Activated CD8-positive, alpha-beta T cell treated with anti-CD3 and anti-CD28 coated beads for 36 hours (primary cell): ENCODE data around the gene DPM3. TPM values are rescaled to one million over a fixed set of nuclear protein-coding genes. Genes with fewer than 3 reads are reported as not detected.
"Not testable (repeated sequence)": the region's sequence is repeated elsewhere in the genome, so short reads cannot be mapped to it uniquely, and the experiment has no call there.

Experiments
- ATAC-seq: fragments of 200-7000 bp; cut with Tn5 transposase; one replicate; pipeline ENCODE4 v1.10.0; 2021; ENCODE audit warnings: mild to moderate bottlenecking, moderate library complexity
- CTCF ChIA-PET: fragments of 350-600 bp; sonication (Branson Sonifier 250); formaldehyde crosslinking; loops from one replicate; lab custom pipeline; 2021; ENCODE audit warnings: antibody characterized with exemption; lab: Charles Lee
- POLR2A ChIA-PET: fragments of 350-600 bp; sonication (Branson Sonifier 250); formaldehyde crosslinking; loops from one replicate; lab custom pipeline; 2021; ENCODE audit warnings: antibody characterized with exemption; lab: Charles Lee
- DNase-seq: peaks from one replicate; pipeline ENCODE4 v3.0.0-alpha.2; 2020
- H3K27ac Mint-ChIP-seq: one replicate; pipeline ENCODE4 v1.8.0; 2021; ENCODE audit warnings: mild to moderate bottlenecking, mixed read lengths
- H3K27me3 Mint-ChIP-seq: one replicate; pipeline ENCODE4 v1.8.0; 2021; ENCODE audit warnings: mixed read lengths
- H3K36me3 Mint-ChIP-seq: one replicate; pipeline ENCODE4 v1.8.0; 2021; ENCODE audit warnings: low read depth, mixed read lengths
- H3K4me1 Mint-ChIP-seq: one replicate; pipeline ENCODE4 v1.8.0; 2021; ENCODE audit warnings: low read depth, mixed read lengths
- H3K4me3 Mint-ChIP-seq: one replicate; pipeline ENCODE4 v1.8.0; 2021; ENCODE audit warnings: mild to moderate bottlenecking, moderate library complexity, mixed read lengths
- H3K9me3 Mint-ChIP-seq: one replicate; pipeline ENCODE4 v1.8.0; 2021; ENCODE audit warnings: mixed read lengths
- CTCF ChIP-seq: fragments of 200-600 bp; IDR thresholded peaks from one replicate; pipeline ENCODE4 v1.8.0; 2022; ENCODE audit warnings: antibody characterized with exemption, mild to moderate bottlenecking
- intact Hi-C: fragments of 100-400 bp; cut with micrococcal nuclease; formaldehyde crosslinking; loops from one replicate; pipeline ENCODE4 v1.10.0; 2022
- total RNA-seq, 2 experiments: library from RNA; stranded (reverse); gene quantifications; one replicate each; pipeline ENCODE4 v1.2.3, GENCODE V29; 2021

DPM3 gene
- total RNA-seq, 2 experiments from 2014 or later: 37.1 to 38.1 TPM

GRCh38 chr1:155170101-155170785 is 29.9 kb upstream of the DPM3 start:
- Mint-ChIP-seq H3K36me3 (peaks cover 23% of the 10 kb centered on the region), H3K27ac (no peak overlapping the region), H3K4me3 (no peak overlapping the region), H3K27me3 (no peaks in the 10 kb centered on the region), H3K9me3 (no peaks in the 10 kb centered on the region), H3K4me1 (peaks cover 43% of the 10 kb centered on the region)
- ATAC-seq: no peak
- CTCF ChIA-PET: interaction anchor here (0.6 to 13.3 kb wide), 6 partner anchors 24 to 85 kb away, joined by 3 to 312 read pairs (median 58); no protein-coding TSS in a partner anchor
- intact Hi-C loops: no loop called here
- no peak for DNase-seq
- no peak for TF ChIP-seq CTCF
- POLR2A ChIA-PET: interaction anchor here (0.7 to 0.9 kb wide), 2 partner anchors 36 to 84 kb away, joined by 3 to 4 read pairs; no protein-coding TSS in a partner anchor

- no peak overlapping the region for H3K27ac Mint-ChIP-seq
- no peak overlapping the region for H3K4me3 Mint-ChIP-seq
- peaks cover 37% of the 10 kb centered on the region for H3K4me1 Mint-ChIP-seq
- H3K36me3 Mint-ChIP-seq: peaks cover 23% of the 10 kb centered on the region
- ATAC-seq (no peak), DNase-seq (no peak)
- TF ChIP-seq CTCF: no peak
- intact Hi-C loops: loop anchor here (5.0 kb wide), 1 partner anchor 62 kb away; no protein-coding TSS in a partner anchor
- CTCF ChIA-PET: interaction anchor here (0.8 to 13.3 kb wide), 10 partner anchors 24 to 88 kb away, joined by 3 to 312 read pairs (median 5); no protein-coding TSS in a partner anchor
- no peaks in the 10 kb centered on the region for H3K27me3 Mint-ChIP-seq
- POLR2A ChIA-PET: interaction anchor here (0.7 to 1.6 kb wide), 3 partner anchors 83 to 195 kb away, joined by 3 to 5 read pairs (median 4); partner anchors contain the start of gene CKS1B
- H3K9me3 Mint-ChIP-seq: no peaks in the 10 kb centered on the region
Measured at GRCh38 chr1:155169541-155169940, 29.2 kb upstream of the DPM3 start.

GRCh38 chr1:155168456-155169210 is 28.3 kb upstream of the DPM3 start:
- H3K36me3 Mint-ChIP-seq: peaks cover 23% of the 10 kb centered on the region
- H3K27ac Mint-ChIP-seq: no peak overlapping the region
- H3K4me1 Mint-ChIP-seq: peaks cover 32% of the 10 kb centered on the region
- no peak for TF ChIP-seq CTCF
- CTCF ChIA-PET: interaction anchor here (0.6 to 13.3 kb wide), 30 partner anchors 8 to 155 kb away, joined by 3 to 312 read pairs (median 6); partner anchors contain the start of genes EFNA4 and SLC50A1
- intact Hi-C loops: loop anchor here (5.0 kb wide), 1 partner anchor 61 kb away; no protein-coding TSS in a partner anchor
- no peak for ATAC-seq
- H3K9me3 Mint-ChIP-seq: no peaks in the 10 kb centered on the region
- POLR2A ChIA-PET: interaction anchor here (0.6 to 2.1 kb wide), 4 partner anchors 77 to 1078 kb away, joined by 3 to 10 read pairs (median 4); partner anchors contain the start of gene CKS1B
- no peak for DNase-seq
- no peak overlapping the region for H3K4me3 Mint-ChIP-seq
- no peaks in the 10 kb centered on the region for H3K27me3 Mint-ChIP-seq

GRCh38 chr1:155168105-155168445 is 27.7 kb upstream of the DPM3 start:
- not testable (repeated sequence) for ATAC-seq, H3K27me3 Mint-ChIP-seq, H3K9me3 Mint-ChIP-seq, DNase-seq, H3K4me3 Mint-ChIP-seq, H3K27ac Mint-ChIP-seq
- H3K36me3 Mint-ChIP-seq: peaks cover 22% of the 10 kb centered on the region
- H3K4me1 Mint-ChIP-seq: peaks cover 26% of the 10 kb centered on the region
- ChIA-PET CTCF (interaction anchor here (0.7 to 13.3 kb wide), 30 partner anchors 9 to 116 kb away, joined by 3 to 312 read pairs (median 6); partner anchors contain the start of genes EFNA4, MTX1, SLC50A1 and THBS3), POLR2A (interaction anchor here (0.6 to 2.1 kb wide), 5 partner anchors 29 to 1077 kb away, joined by 3 to 10 read pairs (median 4); no protein-coding TSS in a partner anchor)
- intact Hi-C loops: loop anchor here (5.0 kb wide), 1 partner anchor 61 kb away; no protein-coding TSS in a partner anchor
